Inflammatory macrophage (primary cell): ENCODE data around the gene ATP6V1G3.
A peak's percentile ranks its signal among the peaks of the same experiment; 100 is the strongest.
"Not testable (repeated sequence)": the region's sequence is repeated elsewhere in the genome, so short reads cannot be mapped to it uniquely, and the experiment has no call there.

Source experiments
- DNase-seq, 2 donors: peaks; one replicate each; pipeline ENCODE4 v3.0.0-alpha.2; 2020 to 2022
- total RNA-seq, 18 experiments: gene quantifications; one replicate each; lab custom pipeline; 2026; ENCODE audit warnings: mixed read lengths in 6 of 18, inconsistent platforms in 2 of 18; lab: John Stamatoyannopoulos, UW

Gene ATP6V1G3
- 0 to 0.07 (median 0) reads per million in 18 experiments for total RNA-seq

GRCh38 chr1:198540580-198540979 is at the start of gene ATP6V1G3:
Gene ATP6V1G3, minus strand, starts transcription at chr1:198540680. Its CDS starts 30 bp downstream, at chr1:198540650.
- DNase-seq, result no peak

- no peak for DNase-seq
These were observed 48.4 kb upstream of the ATP6V1G3 start for GRCh38 chr1:198588845-198589244.

DNA sequence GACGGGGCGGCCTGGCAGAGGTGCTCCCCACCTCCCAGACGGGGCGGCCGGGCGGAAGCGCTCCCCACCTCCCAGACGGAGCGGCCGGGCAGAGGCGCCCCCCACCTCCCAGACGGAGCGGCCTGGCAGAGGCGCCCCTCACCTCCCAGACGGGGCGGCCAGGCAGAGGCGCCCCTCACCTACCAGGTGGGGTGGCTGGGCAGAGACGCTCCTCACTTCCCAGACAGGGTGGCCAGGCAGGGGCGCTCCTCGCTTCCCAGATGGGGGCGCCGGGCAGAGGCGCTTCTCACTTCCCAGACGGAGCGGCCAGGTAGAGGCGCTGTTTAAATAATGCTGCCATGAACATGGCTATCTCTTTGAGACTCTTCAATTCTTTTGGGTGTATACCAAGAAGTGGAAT is 43.7 kb upstream of the ATP6V1G3 start:
- no peak for DNase-seq

- not testable (repeated sequence) for DNase-seq
These were observed 42.8 kb upstream of the ATP6V1G3 start for GRCh38 chr1:198583209-198583802.

DNA sequence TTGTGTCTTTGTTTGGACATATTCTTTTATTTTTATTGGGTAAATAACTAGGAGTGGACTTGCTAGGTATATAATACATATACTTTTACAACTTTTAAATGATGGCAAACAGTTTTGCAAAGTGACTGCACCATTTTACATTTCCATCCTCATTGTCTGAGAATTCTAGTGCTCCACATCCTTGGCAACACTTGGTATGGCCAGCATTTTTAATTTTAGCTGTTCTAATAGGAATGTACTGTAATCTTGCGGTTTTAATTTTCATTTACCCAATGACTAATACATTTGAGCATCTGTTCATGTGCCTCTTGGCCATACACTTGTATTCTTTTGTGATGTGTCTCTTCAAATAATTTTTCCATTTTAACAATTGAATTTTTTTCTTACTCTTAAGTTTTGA is 37.0 kb upstream of the ATP6V1G3 start:
- DNase-seq, result no peak

- DNase-seq, result peak; percentile 74 to 89
These were observed 35.5 kb upstream of the ATP6V1G3 start for GRCh38 chr1:198575798-198576641.

DNA sequence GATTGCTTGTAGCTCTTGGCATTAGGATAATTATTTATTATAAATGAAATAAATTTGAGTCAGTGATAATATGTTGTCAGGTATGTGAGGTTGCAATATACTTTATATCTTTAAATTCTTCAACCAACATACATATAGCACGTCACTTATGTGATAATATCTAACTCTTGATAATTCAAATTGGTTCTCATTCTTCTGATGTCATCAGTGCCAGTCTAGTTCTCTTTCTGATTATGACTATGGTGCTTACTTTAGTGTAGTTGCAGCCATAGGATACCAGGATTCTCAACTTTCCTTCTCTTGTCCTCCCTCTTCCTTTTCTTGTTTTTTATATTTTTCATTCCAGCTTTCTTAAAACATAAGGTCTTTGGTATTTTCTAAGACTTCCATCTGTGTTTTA is 34.8 kb upstream of the ATP6V1G3 start:
- peak in 1 of 2 donors; percentile 17 for DNase-seq

DNA sequence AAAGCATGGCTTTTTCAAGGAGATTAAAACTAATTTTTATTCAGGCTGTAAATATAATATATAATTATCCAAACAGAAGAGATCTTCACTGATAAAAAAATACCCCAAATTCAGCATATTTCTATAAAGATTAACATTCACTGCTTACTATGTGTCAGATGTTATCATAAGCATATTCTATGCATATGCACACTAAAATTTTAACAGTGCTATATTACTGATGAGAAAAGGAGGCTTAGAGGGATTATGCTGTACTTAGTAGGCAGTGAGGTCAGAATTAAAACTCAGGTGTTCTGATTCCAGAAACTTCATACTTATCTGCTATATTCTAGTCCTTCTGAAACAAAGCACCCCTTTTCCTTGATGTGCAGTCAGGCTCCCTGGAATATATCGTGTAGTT is 33.8 kb upstream of the ATP6V1G3 start:
- no peak for DNase-seq

GRCh38 chr1:198564716-198565115 is 24.2 kb upstream of the ATP6V1G3 start:
- no peak for DNase-seq

- no peak for DNase-seq
These were observed 23.7 kb upstream of the ATP6V1G3 start for GRCh38 chr1:198564157-198564556.

- DNase-seq, result no peak
These were observed 23.1 kb upstream of the ATP6V1G3 start for GRCh38 chr1:198563583-198563982.

DNA sequence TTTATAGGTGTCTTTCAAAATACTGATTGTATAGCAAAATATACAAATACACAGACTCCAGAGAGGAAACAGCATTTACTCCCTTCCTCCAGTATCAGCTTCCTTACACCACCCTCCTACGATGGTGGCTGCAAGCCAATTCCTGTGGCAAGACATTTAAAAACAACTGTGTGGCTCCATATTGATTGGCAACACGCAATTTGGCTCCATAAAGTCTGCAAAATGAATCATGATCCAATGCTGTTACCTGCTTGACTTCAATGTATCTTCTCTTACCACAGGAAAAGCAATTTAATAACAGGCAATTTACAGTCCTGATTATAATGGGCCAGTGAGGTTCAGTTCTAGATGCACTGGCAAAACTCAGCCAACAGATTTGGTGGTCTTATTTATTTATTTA is 19.7 kb upstream of the ATP6V1G3 start:
- DNase-seq, result peak; percentile 74 to 83

DNA sequence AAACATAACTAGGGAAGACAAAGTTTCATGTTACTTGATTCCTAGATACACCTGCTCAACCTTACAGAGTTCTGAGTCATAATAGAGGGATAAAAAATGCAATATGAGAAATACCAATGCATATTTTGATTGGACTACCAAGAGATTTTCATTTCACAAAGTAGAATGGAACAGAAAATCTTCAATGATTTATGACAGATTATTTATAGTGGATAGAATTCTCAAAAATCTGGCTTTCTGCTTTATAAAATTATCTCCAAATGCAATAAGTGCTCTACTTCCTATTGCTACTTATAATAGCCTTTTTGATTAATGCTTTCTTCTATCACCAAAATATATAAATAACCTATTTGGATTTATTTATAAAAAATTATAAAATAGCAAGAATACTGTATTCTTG is 18.9 kb upstream of the ATP6V1G3 start:
- DNase-seq, result no peak

- DNase-seq, result no peak
These were observed 17.9 kb upstream of the ATP6V1G3 start for GRCh38 chr1:198558402-198558801.

DNA sequence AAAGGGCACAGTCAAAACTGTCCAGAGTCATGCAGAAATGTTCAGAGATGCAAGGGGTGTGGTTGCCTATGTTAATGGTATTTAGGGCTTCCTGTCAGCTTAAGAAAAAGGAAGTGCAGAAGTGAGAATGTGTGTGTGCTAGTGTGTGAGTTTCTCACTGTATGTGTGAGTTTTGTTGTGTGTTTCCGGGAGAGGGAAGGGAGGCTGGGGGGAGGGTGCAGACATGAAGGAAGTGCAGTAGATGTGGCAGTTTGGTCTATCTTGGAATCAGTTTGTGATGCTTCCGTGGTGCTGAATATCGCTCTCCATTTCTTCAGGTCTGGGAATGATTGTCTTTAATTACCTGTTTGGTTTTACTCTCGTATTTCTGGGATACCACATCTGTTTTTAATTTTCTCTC is 16.5 kb upstream of the ATP6V1G3 start:
- peak; percentile 50 to 75 for DNase-seq

DNA sequence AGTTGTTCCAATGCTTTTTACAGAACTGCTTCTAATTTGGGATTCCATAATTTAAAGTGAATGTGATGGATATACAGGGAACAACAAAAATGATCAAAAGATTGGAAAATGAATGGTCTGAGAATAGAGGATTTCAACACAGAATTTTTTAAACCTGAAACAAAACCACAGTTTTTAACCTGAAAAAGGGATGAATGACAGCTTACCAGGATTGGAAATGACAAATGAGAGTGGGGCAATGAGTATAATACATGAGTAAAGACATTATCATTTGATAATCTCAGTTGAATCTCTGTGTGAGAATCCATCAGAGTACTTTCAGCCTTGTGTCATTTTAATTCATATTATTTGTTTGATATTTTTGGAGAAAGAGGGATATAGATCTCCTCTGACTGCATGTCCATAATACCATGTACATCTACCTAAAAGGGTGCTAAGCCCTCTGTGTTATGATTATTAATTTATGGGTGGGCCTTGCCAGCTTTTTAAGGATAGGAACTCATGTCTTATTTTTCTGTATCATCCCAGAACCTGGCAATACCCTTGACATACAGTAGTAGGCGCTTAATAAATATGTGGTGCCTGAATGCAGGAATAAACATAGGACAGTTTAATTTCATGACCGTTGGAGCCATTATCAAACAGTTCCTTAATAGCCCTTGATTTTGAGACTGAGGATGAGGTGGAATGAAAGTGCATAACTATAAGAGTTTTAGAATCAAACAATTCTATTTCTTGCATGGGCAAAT is 12.4 kb upstream of the ATP6V1G3 start:
- DNase-seq, result no peak

DNA sequence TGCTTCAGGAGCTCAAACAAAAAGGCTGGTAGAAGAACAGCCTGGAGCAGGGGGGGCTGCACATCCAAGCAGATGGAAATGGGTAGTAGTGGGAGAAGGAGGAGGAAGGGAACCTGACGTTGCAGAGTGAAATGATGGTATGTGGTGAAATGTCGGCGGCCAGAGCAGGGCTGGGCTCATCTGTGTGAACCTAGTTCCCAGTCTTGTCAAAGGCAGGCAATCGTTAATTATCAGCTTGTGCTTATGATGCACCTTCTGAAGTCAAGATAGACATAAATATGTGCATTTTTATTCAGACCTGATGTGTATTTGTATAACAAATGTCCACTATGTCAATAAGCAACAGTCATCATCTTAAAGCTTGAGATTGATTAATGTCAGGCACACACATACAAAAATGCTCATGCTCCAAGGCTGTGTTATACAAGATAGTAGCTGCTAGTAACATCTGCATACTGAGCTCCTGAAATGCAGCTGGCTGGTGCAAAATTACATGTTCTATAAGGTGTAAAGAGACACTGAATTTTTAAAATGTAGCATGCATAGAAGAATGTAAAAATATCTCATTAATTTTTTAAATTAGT is 10.6 kb upstream of the ATP6V1G3 start:
- no peak for DNase-seq

DNA sequence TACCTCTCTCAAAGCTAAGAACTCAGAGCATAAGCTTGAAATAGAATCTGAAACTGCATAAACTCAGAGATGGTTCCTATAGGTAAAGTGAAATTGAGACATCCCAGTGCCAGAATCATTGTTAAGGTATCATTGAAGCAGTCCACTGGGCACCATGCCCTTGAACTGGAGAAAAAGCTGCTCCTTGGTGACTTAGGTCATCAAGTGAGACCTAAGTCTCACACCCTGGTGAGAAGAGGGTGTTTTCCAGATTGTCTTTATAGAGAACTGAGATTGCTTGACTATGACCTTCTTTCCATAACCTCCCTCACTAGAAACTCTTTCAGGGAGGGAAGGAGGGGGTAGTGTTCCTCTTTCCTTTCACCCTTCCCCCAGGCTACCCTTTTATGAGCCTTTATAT is 9.4 kb upstream of the ATP6V1G3 start:
- peak; percentile 68 to 71 for DNase-seq

DNA sequence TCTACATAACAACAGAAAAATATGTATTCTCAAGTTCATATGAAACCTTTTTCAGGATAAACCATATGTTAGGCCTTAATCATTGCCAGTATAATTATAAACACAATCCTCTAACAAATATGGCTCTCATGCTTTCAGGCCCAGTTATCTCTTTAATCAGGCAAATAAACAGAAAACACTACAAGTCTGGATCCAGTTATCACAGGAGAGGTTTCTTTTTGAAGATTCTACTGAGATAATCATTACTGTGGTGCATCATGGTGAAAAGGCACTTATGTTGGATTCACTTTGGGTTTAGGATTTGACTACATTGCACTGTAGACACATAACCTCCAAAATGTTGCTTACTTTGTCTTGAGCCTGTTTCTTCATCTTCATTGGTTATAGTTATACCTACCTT is 8.4 kb upstream of the ATP6V1G3 start:
- no peak for DNase-seq

DNA sequence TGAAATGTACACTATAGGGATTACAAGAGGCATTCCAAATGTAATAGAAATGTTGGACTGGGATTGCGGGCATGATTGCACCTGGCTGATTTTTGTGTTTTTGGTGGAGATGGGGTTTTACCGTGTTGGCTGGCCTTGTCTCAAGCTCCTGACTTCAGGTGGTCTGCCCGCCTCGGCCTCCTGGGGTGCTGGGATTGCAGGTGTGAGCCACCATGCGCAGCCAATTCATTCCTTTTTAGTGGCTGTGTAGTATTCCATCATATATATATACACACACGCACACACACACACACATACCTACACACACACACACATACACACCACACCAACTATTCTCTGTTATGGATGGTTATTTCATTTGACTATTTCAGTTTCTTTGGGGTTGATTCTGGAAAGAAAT is 4.7 kb upstream of the ATP6V1G3 start:
- no peak for DNase-seq

DNA sequence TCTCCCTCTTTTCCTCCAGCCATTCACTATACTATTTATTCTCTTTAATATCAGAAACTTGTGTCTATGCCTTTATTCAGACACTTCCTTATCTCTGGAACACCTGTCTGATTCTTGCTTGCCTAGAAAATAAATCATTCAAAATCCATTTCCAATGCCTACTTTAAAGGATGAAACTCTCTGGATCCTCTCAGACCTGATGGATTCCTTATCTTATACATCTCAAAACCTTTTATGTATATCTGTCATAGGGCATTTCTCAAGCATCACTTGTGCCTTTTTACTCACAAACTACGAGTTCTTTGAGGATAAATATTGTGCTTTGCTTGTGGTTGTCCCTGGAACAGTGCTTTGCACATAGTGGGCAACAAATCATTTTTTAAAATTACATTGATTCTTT is 3.8 kb upstream of the ATP6V1G3 start:
- DNase-seq, result no peak

DNA sequence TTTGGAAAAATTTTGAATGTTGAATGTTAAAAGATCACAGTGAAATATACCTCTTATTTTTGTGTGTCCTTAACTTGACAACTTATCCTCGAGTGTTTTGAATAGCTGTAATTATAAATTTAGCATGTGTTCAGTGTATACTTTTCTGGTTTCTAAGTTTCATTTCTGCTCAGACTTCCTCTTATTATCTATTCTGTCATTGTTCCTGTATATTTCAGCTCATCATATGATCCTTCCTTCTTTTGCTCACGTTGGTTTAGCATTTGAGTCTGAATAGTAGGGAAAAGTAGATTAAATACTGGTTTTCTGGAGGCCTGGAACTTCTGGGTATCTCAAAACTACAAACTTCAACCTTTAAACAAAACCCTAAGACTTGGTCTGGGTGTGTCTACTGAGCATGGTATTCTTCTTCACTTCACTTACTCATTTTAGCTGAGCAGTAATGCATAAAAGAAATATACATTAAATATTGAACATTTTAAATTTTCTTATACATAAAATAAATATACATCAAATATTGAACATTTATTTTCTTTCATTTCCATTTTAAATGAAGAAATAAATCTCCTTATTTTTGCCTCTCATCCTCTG is 3.3 kb upstream of the ATP6V1G3 start:
- DNase-seq, result peak; percentile 49 to 84

- no peak for DNase-seq
These were observed 2.2 kb upstream of the ATP6V1G3 start for GRCh38 chr1:198542632-198543031.
